Measurements from ENCODE around the gene FAM200B.
"Not testable (repeated sequence)": the region's sequence is repeated elsewhere in the genome, so short reads cannot be mapped to it uniquely, and the experiment has no call there.

Gene FAM200B

DNA sequence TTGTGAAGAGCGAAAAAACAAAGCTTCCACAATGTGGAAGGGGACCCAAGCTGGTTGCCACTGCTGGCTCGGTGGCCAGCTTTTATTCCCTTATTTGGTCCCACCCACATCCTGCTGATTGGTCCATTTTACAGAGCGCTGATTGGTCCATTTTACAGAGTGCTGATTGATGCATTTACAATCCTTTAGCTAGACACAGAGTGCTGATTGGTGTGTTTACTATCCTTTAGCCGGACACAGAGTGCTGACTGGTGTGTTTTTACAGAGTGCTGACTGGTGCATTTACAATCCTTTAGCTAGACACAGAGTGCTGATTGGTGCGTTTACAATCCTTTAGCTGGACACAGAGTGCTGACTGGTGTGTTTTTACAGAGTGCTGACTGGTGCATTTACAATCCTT lies 51.4 kb downstream of the FAM200B start:
- DNase-seq (ENCODE audit: low read depth in 3 of 3, low spot score in 1 of 3): not testable (repeated sequence)

DNA sequence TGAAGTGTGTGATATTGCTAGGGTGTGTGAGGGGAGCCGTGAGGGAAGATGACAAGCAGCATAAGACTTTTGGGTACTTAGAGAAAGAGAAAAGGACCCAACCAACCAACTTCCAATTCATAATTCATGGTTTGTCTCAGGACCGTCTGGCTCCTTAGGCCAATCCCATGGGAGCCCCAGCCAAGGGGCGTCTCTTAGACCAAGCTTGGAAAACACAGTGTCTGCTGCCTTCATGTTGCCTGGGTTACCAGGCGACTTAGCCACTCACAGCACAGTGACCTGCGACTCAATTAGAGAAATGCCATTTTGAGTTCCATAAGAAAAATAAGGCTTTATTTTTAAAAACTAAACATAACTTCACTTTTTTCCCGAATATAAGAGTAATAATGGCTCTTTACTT lies 53.9 kb downstream of the FAM200B start:
- no peak for DNase-seq (ENCODE audit: low read depth in 3 of 3, low spot score in 1 of 3)

DNA sequence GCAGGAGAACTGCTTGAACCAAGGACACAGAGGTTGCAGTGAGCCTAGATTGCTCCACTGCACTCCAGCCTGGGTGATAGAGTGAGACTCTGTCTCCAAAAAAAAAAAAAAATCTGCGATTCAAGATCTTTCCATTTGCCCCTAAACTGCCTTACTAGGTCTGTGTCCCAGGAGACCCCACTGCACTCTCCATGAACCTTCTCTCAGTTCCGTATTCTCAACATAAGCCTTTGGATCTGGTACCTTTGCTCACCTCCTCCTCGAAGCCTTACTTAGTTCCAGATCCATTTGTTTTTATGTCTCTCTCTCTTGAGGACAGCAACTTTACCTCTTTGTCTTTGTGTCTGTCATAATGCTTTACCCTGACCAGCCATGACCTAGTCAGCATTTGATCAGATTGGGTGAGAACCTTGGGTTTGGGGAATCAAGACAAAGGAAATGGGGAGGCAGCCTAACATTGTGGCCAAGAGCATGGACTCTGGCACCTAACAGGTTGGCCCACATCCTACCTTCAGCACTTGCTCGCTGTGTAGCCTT lies 55.0 kb downstream of the FAM200B start:
- DNase-seq (ENCODE audit: low read depth in 3 of 3, low spot score in 1 of 3): no peak

DNA sequence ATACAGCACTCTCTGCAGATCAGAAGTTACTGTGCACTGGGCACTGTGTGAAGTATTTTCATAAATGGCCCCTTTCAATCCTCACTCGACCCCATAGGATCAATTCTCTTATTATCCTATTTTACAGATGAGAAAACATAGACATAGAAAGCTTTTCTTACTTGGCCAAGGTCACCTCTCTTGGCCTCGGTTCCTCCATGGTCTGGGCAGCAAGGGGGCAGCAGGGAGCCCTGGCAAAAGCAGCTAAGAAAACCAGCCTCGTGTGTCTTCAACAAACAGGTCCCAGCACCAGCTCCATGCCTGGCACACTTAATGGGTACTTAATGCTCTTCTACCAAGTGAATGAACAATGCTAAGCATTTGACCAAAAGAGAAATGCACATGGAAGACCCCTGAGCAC lies 55.6 kb downstream of the FAM200B start:
- no peak for DNase-seq (ENCODE audit: low read depth in 3 of 3, low spot score in 1 of 3)

DNA sequence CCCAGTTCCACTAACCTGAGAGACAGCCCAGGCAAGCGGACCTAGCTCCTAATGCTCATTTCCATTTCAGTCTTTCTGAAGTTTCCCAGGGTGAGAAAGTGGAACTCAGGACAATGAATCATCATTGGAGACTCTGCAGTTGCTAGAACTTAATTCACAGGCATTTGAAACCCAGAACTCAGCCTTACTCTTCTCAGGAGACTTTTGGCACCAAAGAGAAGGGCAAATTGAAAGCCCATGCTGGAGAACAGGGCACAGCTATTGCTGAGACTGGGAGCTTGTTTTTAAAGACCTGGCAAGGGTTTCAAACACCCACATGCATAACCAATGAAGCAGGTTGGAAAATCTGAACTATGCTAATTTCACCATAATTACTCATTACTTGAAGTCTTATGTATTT lies 57.2 kb downstream of the FAM200B start:
- DNase-seq (ENCODE audit: low read depth in 3 of 3, low spot score in 1 of 3): no peak

All from stimulated activated CD4-positive, alpha-beta T cell treated with anti-CD3 and anti-CD28 coated beads, TNF-alpha, amount 100 ng/mL, for 1 hour (primary cell).